Upper lobe of left lung (tissue), 6 donors: ENCODE results near the gene SHISAL1. TPM values are rescaled to one million over a fixed set of nuclear protein-coding genes. Genes with fewer than 3 reads are reported as not detected.

Experiments used
- ATAC-seq, 2 donors: fragments of 200-7000 bp; cut with Tn5 transposase; one replicate each; pipeline ENCODE4 v1.9.1; 2022; ENCODE audit warnings: mild to moderate bottlenecking in 2 of 2, moderate library complexity in 2 of 2; ENCODE audit not compliant: low FRiP score in 2 of 2
- DNase-seq, 2 donors: peaks; one replicate each; pipeline ENCODE4 v3.0.0-alpha.2; 2019 to 2020
- H3K27ac ChIP-seq, 4 donors: fragments of 200-600 bp; sonication (generic); one replicate each; pipeline ENCODE4 v1.5.1; 2016 to 2019
- H3K27me3 ChIP-seq, 4 donors: fragments of 200-600 bp; sonication (generic); one replicate each; pipeline ENCODE4 v1.5.1; 2017 to 2019
- H3K36me3 ChIP-seq, 4 donors: fragments of 200-600 bp; sonication (generic); one replicate each; pipeline ENCODE4 v1.5.1; 2016 to 2019
- H3K4me1 ChIP-seq, 4 donors: fragments of 200-600 bp; sonication (generic); one replicate each; pipeline ENCODE4 v1.5.1; 2018 to 2019
- H3K4me3 ChIP-seq, 4 donors: fragments of 200-600 bp; sonication (generic); one replicate each; pipeline ENCODE4 v1.5.1; 2017 to 2019; ENCODE audit warnings: mild to moderate bottlenecking in 2 of 4, moderate library complexity in 1 of 4
- H3K9me3 ChIP-seq, 4 donors: fragments of 200-600 bp; sonication (generic); one replicate each; pipeline ENCODE4 v1.5.1; 2018 to 2019
- CTCF ChIP-seq, 6 experiments: fragments of 450-650 bp in 4 of 6; fragments of 200-600 bp in 2 of 6; sonication (generic) in 2 of 6; IDR thresholded peaks; one replicate each; pipeline ENCODE4 v1.5.1; 2016 to 2019; ENCODE audit warnings: antibody characterized with exemption in 6 of 6
- EP300 ChIP-seq, 4 donors: sonication (generic); formaldehyde crosslinking; IDR thresholded peaks; one replicate each; pipeline ENCODE4 v1.5.1; 2017; ENCODE audit warnings: antibody characterized with exemption in 4 of 4, control low read depth in 2 of 4
- POLR2A ChIP-seq, 4 donors: fragments of 450-650 bp; IDR thresholded peaks; one replicate each; pipeline ENCODE4 v1.5.1; 2016 to 2017; ENCODE audit warnings: antibody characterized with exemption in 4 of 4, mild to moderate bottlenecking in 2 of 4
- POLR2AphosphoS5 ChIP-seq, 2 donors: sonication (generic); formaldehyde crosslinking; IDR thresholded peaks; one replicate each; pipeline ENCODE4 v1.5.1; 2017; ENCODE audit warnings: antibody characterized with exemption in 2 of 2
- WGBS, 2 donors: methylation state at CpG; one replicate each; pipeline ENCODE4 v1.1.5; 2017 to 2018; 5-methylcytosine and 5-hydroxymethylcytosine counted together
- total RNA-seq, 6 donors: library from RNA; depleted of rRNA in 4 of 6; stranded (reverse); fragments of >200 nt in 4 of 6; gene quantifications; one replicate each; pipeline versions ENCODE4 v1.1.0 to v1.2.1, GENCODE V29; 2016 to 2021
- donor health status: DM: no; HTN: no; CAD: no; lungs with moderate emphysema.
- donor health status: DM: no; HTN: yes; CAD: no; lungs with severe emphysema.

Gene SHISAL1
- total RNA-seq, 6 donors from 2014 or later, result 0.11 to 1.0 (median 0.20) TPM; not detected in 1

GRCh38 chr22:44351037-44351436, 38.3 kb upstream of the SHISAL1 start:
- Histone ChIP-seq H3K9me3 (no peaks in the 10 kb centered on the region), H3K27ac (no peak overlapping the region), H3K4me1 (peaks cover 0 to 4% (median 1%) of the 10 kb centered on the region in 4 donors), H3K36me3 (no peaks in the 10 kb centered on the region), H3K27me3 (no peaks in the 10 kb centered on the region), H3K4me3 (no peak overlapping the region)
- TF ChIP-seq CTCF (IDR thresholded peaks at IDR 0.05) (no peak), POLR2AphosphoS5 (IDR thresholded peaks at IDR 0.05) (no peak), EP300 (IDR thresholded peaks at IDR 0.05) (no peak), POLR2A (IDR thresholded peaks at IDR 0.05) (no peak)
- no peak for DNase-seq
- WGBS, 2 donors, result 83 to 96% methylated on average over 2 to 6 of the region's 6 CpGs
- no peak for ATAC-seq

- ATAC-seq, result no peak
- H3K4me3 ChIP-seq, result no peak overlapping the region
- no peaks in the 10 kb centered on the region for H3K9me3 ChIP-seq
- H3K36me3 ChIP-seq, result no peaks in the 10 kb centered on the region
- TF ChIP-seq EP300 (IDR thresholded peaks at IDR 0.05) (no peak), POLR2A (IDR thresholded peaks at IDR 0.05) (no peak), CTCF (IDR thresholded peaks at IDR 0.05) (no peak), POLR2AphosphoS5 (IDR thresholded peaks at IDR 0.05) (no peak)
- H3K4me1 ChIP-seq, result peaks cover 0 to 4% (median 1%) of the 10 kb centered on the region in 4 donors
- DNase-seq, result no peak
- H3K27ac ChIP-seq, result no peak overlapping the region
- no peaks in the 10 kb centered on the region for H3K27me3 ChIP-seq
- 74 to 83% methylated on average over 4 to 5 of the region's 5 CpGs for WGBS, 2 donors
These were observed 36.8 kb upstream of the SHISAL1 start for GRCh38 chr22:44349594-44349993.

- 74 to 92% methylated on average over 6 to 19 of the region's 19 CpGs for whole genome bisulfite sequencing, 2 donors
- peaks cover 0 to 4% (median 1%) of the 10 kb centered on the region in 4 donors for H3K4me1 ChIP-seq
- no peak overlapping the region for H3K27ac ChIP-seq
- H3K9me3 ChIP-seq, result no peaks in the 10 kb centered on the region
- H3K4me3 ChIP-seq, result no peak overlapping the region
- no peak for ATAC-seq
- TF ChIP-seq POLR2AphosphoS5 (IDR thresholded peaks at IDR 0.05) (no peak), POLR2A (IDR thresholded peaks at IDR 0.05) (no peak), EP300 (IDR thresholded peaks at IDR 0.05) (no peak), CTCF (IDR thresholded peaks at IDR 0.05) (no peak)
- no peaks in the 10 kb centered on the region for H3K27me3 ChIP-seq
- no peak for DNase-seq
- H3K36me3 ChIP-seq, result no peaks in the 10 kb centered on the region
These were observed 36.3 kb upstream of the SHISAL1 start for GRCh38 chr22:44348971-44349560.

GRCh38 chr22:44347549-44347948, 34.8 kb upstream of the SHISAL1 start:
- ATAC-seq, result no peak
- peaks cover 0 to 4% (median 1%) of the 10 kb centered on the region in 4 donors for H3K4me1 ChIP-seq
- no peaks in the 10 kb centered on the region for H3K27me3 ChIP-seq
- H3K27ac ChIP-seq, result no peak overlapping the region
- TF ChIP-seq EP300 (IDR thresholded peaks at IDR 0.05) (no peak), POLR2AphosphoS5 (IDR thresholded peaks at IDR 0.05) (no peak)
- H3K36me3 ChIP-seq, result no peaks in the 10 kb centered on the region
- no peaks in the 10 kb centered on the region for H3K9me3 ChIP-seq
- 60 to 89% methylated on average over 2 to 6 of the region's 6 CpGs for WGBS, 2 donors
- DNase-seq, result no peak
- no peak overlapping the region for H3K4me3 ChIP-seq

- ATAC-seq (no peak), DNase-seq (no peak)
- Histone ChIP-seq H3K27ac (no peak overlapping the region), H3K4me3 (no peak overlapping the region), H3K27me3 (no peaks in the 10 kb centered on the region), H3K36me3 (no peaks in the 10 kb centered on the region), H3K4me1 (peaks cover 0 to 4% (median 1%) of the 10 kb centered on the region in 4 donors), H3K9me3 (no peaks in the 10 kb centered on the region)
- TF ChIP-seq POLR2A (IDR thresholded peaks at IDR 0.05) (no peak), EP300 (IDR thresholded peaks at IDR 0.05) (no peak), CTCF (IDR thresholded peaks at IDR 0.05) (no peak), POLR2AphosphoS5 (IDR thresholded peaks at IDR 0.05) (no peak)
- 81 to 85% methylated on average over 10 of the region's 10 CpGs for WGBS, 2 donors
These were observed 34.3 kb upstream of the SHISAL1 start for GRCh38 chr22:44347080-44347479.
